PFSK-1 (cell line): ENCODE data around the gene MESD.

Experiments used
- POLR2AphosphoS5 ChIP-seq: IDR thresholded peaks from 2 replicates; pipeline ENCODE4 v1.6.1; 2012; ENCODE audit warnings: low read depth, mild to moderate bottlenecking, control low read depth, low read length, moderate library complexity
- SIN3A ChIP-seq: IDR thresholded peaks from 2 replicates; pipeline ENCODE4 v1.6.1; 2012; ENCODE audit warnings: mild to moderate bottlenecking, low read length, moderate library complexity, borderline replicate concordance; ENCODE audit not compliant: insufficient read depth
- TAF1 ChIP-seq: IDR thresholded peaks from 2 replicates; pipeline ENCODE4 v1.6.1; 2012; ENCODE audit warnings: low read length, control low read depth, borderline replicate concordance; ENCODE audit not compliant: insufficient read depth

GRCh38 chr15:80953953-80954778 is 35.5 kb downstream of the MESD start:
- TF ChIP-seq SIN3A (no peak), POLR2AphosphoS5 (no peak), TAF1 (no peak)
